C1 segment of cervical spinal cord (tissue), 14 donors: Measurements from ENCODE around the gene DNAJB8.

Experiments
- DNase-seq, 14 donors: peaks; one replicate each; lab custom pipeline; 2025; lab: John Stamatoyannopoulos, UW

DNAJB8 gene

DNA sequence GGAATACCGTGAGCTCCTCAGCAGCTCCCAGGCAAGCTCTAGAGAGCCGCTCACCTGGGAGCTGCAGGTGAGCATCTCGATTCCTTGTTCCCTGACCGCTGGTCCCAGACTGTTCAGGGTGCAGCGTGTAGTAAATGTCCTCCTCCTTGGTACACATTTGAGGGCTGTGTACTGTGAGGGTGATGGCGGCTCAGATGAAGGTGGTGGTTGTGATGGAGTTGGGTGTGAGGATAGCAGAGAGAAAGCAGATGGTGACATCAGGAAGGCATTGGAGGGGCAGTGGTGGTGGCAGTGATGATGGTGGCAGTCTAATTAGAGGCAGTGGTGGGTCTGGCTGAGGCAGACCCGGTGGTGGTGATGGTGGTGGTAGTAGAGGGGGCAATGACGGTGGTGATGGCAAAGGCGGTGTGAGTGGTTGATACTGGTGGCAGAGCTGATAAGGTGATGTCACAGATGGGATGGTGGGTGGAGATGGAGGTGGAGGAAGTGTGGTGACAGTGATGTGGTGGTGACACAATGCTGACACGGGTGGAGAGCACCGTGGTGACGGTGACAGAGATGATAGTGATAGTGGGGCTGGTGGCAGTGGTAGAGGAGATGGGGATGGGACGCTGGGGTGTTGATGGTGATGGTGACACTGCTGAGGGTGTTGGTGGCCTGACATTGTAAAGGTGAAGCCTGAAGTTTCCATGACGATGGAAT lies at the start of gene DNAJB8:
Gene DNAJB8, minus strand, starts transcription at position 51 of the 702 bp plus-strand sequence. CDS start 3,645 bp downstream, outside the sequence.
- DNase-seq = no peak

DNA sequence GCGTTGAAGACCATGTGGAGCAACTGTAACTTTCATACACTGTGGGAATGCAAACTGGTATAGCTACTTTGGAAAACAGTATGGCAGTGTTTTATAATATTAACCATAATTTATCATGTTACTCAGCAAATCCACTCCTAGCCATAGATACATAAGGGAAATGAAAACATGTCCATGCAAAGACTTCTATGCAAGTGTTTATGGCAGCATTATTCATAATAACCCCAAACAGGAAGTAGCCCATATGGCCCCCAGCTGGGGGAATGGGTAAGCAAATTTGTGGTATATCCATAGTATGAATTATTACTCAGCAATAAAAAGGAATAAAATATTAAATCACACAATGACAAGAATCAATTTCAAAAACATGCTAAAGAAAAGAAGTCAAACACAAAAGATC lies 49.3 kb upstream of the DNAJB8 start:
- no peak for DNase-seq

- DNase-seq = no peak
Observed at GRCh38 chr3:128508852-128509251, 42.2 kb upstream of the DNAJB8 start.

DNA sequence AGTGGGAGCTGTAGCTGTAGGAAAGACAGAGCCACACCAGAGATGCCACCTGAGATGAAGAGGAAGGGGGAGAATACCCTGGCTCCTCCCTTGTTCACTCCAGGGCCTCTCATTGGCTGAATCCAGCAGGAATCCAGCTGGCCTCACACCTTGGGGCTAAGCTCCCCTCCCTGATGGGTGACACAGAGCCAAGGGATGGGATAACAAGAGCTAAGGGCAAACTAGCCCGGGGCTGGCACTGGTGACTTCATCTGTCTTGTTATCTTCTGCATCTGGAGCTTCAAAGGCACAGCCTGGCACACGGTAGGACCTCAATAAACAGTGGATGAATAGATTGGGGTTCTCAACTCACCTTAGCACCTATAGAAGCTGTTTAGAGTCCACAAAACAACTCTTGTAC lies 40.1 kb upstream of the DNAJB8 start:
- DNase-seq = no peak

DNA sequence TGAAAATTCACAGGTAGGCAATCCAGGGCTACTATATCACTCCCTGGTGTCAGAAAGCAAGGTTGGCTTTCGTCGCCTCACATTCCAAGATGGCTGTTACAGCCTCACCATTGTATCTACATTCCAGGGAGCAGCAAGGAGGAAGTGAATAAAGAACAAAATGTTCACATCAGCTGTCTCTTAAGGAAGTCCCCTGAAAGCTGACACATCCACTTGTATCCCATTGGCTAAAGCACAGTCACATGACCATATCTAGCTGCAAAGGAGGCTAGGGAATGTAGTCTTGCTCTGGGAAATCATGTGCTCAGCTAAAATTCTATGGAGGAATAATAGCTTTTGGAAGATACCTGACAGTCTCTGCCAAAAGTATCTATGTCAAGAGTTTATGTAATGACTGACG lies 39.1 kb upstream of the DNAJB8 start:
- no peak for DNase-seq

DNA sequence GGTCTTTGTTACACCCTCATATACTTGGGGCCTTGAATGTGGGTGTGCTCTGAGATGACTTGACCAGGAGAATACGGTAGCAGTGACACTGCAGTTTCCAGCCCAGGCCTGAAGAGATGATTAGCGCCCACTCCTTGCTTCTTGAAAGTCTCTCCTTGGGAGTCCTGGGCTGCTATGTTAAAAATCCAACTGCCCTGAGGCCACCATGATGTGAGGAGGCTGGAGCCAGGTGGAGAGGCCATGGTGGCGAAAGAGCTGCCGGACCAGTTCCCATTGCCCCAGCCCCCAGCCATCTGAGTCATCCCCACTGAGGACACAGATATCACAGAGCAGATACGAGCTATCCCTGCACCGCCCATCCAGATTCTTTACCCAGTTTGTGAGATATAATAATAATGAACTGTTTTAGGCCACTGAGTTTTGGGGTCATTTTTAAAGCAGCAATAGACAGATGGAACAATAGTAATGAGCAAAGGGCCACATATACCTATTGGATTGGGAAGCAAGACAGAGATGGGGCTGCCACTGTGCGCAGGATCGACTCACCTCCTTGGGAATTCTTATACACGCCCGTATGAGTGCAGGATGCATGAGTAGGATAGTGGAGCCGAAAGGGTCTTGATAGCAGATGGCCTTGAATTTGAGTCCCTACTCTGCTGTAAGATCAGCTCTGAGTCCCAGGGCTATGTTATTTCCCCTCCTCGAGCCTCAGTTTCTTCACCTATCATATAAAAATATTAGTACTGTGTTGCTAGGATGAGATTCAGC lies 38.5 kb upstream of the DNAJB8 start:
- no peak for DNase-seq

DNA sequence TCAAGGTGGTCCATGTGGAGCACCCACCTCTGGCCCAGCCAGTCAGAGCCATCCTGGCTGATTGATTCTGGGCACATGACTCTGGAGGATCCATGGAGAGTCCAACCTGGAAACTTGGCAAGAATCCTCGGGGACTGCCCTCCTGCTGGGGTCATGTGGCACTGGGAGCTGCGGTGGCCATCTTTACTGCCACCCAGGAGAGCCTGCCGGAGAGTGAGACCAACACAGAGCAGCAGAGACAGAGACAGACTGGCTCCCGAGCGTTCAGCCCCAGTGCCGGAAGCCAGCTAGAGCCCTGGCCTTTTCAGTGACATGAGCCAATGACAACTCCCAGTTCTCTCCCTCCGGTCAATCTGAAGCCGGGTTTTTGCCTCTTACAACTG lies 37.8 kb upstream of the DNAJB8 start:
- no peak for DNase-seq

DNA sequence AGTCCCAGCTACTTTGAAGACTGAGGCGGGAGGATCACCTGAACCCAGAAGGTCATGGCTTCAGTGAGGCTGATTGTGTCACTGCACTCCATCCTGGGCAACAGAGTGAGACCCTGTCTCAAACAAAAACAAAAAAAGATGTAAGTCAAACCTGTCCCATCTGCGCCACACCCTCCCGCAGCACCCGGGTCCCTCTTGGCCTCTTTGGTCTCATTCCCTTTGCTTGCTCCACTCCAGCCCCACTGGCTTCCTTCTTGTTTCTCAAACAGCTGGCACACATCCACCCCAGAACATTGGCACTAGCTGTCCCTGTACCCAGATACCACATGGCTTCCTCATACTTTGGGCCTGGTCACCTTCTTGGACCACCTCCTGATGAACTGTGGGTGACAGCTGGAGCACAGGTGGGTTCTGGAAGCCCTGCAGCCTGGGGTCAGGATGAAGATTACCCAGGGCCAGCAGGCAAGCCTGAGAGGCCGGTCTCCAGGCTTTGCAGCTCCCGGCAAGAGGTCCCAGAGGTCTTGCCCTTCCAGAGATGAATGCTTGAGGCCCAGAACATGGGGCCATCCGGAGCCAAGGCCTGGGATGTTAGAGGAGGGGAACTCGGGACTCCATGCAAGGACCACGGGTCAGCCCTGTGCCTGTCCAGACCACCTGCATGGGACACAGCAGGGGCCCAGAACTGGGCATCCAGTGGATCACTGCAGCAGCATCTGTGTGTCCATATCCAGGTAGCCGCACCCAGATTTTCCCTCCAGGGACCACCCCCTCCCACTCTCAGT lies 37.3 kb upstream of the DNAJB8 start:
- no peak for DNase-seq

DNA sequence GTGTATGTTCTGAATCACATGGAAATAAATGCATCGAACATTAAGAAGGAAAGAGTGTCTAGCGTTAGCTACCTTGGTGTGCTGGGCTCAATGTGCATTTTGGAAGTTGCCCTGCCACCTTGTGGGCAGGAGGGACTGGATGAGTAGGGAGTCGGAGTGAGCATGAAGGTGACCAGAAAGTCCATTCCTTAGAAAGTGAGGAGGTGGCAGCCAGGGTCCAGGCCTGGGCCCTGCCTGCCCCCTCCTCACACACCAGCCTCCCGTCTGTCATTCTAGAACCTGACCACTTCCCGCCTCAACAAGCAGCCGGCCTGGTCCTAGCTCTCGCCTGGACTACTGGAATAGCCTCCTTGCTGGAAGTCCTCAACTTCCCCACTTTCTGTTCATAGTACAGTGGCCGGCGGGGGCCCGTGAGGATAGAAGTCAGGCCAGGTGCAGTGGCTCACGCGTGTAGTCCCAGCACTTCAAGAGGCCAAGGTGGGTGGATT lies 36.5 kb upstream of the DNAJB8 start:
- DNase-seq = no peak

- no peak for DNase-seq
Observed at GRCh38 chr3:128502712-128503111, 36.0 kb upstream of the DNAJB8 start.

- DNase-seq = no peak
Observed at GRCh38 chr3:128501431-128501830, 34.7 kb upstream of the DNAJB8 start.

- DNase-seq = no peak
Observed at GRCh38 chr3:128500556-128500955, 33.9 kb upstream of the DNAJB8 start.

GRCh38 chr3:128499724-128500275 lies 33.1 kb upstream of the DNAJB8 start:
- DNase-seq = no peak

DNA sequence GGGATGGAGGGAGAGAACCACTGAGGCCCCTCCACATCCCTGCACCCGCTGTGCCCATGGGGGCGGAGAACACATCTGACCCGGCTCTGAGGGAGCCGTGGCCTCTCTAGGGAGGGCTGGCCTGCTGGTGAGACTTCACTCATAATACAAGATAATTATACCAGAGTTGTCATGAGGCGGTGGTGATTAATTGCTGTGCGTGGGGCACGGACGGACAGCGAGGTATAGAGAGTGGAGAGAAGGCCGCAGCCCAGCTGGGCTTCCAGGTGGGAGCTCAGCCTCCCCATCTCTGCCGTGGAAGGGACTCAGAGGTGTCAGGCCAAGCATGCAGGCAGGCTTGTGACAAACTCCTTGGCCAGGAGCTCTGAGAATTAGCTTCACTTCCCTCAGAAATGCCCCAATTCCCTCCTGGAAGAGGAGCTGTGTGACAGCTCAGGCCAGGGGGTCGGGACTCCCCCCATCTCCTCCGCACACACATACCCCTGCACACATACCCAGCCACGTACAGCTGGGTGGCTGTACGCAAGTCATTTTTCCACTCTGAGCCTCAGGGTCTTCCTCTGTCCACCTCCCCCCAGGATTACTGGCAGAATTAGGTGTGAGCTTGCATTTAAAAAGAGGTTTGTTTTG lies 32.3 kb upstream of the DNAJB8 start:
- no peak for DNase-seq

GRCh38 chr3:128498127-128498626 lies 31.5 kb upstream of the DNAJB8 start:
- no peak for DNase-seq

DNA sequence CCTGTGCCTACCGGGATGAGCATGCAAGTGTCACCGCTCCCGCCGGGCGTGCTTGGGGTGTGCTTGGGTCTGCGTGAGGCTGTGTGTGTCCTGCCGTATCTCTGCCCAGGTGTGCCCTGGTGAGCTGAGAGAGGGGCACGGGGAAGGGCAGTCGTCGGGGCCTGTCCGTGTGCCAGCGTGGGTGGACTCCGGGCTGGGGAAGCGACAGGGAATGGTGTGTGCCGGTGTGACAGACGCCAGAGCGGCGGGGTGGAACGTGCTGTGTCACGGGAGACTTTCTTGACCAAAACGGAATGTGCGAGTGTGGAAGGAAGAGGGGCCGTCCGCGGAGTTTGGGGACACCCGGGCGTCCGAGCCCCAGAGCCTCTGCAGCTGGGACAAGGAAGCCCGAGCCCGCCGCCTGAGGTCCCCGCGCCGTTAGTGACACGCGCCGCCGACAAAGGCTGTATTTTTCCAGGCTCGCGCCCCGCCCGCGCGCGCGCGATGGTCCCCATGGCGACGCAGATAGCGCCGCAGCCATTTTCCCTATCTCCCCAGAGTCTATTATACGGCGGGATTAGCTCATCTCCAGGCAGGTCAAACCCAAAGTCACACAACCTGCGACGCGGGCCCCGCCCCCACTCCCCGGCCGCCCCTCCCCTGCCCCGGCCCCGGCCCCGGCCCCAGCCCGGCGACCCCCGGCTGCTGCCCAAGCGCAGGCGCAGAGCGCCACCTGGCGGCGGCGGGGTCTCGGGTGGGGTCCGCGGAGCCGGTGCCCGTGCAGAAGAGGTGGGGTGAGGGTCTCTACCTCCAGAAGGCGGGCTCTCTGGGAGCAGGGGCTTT lies 30.8 kb upstream of the DNAJB8 start:
- peak in 11 of 14 donors; percentile 14 to 85 (median 59) for DNase-seq

DNA sequence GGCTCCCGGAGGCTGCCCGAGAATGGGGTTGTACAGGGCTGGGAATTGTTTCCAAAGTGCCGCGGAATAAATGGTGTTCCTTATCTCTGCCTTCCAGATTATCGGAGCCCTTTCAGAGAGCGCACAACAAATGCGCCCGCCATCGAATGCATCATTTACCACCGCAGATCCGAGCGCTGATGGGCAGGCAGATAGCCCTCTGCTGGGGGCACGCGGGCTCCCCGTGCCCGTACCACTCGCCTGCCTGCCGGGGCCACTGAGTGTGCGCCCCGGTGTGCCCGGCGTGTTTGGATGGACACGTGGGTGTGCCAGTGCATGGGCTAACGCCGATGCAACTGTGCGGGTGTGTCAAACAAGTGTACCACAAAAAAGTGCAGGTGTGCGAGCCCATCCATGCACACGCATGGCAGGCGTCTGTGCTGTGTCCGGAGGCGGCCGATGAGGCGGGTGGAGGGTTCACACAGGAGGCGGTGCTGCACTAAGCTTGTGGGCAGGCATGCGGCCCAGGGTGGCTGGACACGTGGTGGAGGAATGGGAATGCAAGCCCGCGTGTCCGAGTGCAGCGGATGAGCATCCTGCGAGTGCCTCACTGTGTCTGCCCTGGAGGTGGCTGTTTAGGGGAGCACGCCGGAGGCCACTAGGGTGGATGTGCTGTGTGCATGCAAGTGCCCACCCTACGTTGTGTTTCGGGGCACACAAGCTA lies 30.1 kb upstream of the DNAJB8 start:
- DNase-seq = no peak

GRCh38 chr3:128496019-128496601 lies 29.4 kb upstream of the DNAJB8 start:
- no peak for DNase-seq

- DNase-seq = no peak
Observed at GRCh38 chr3:128495435-128495970, 28.8 kb upstream of the DNAJB8 start.
